GM12878 (cell line): ENCODE measurements around the gene CDC42SE2. TPM values are rescaled to one million over a fixed set of nuclear protein-coding genes. Genes with fewer than 3 reads are reported as not detected.

ENCODE experiments used
- CHD1 ChIP-seq: IDR thresholded peaks from 2 replicates; pipeline ENCODE4 v1.6.1; 2012; ENCODE audit warnings: low read depth, low read length, improper control_type of control experiment
- CREB1 ChIP-seq: IDR thresholded peaks from 2 replicates; pipeline ENCODE4 v1.6.1; 2012; ENCODE audit warnings: low read depth, mild to moderate bottlenecking, inconsistent platforms
- CREM ChIP-seq: IDR thresholded peaks from 2 replicates; pipeline ENCODE4 v1.6.1; 2014; ENCODE audit warnings: antibody characterized with exemption, low read depth
- DPF2 ChIP-seq: fragments of 450-650 bp; IDR thresholded peaks from 2 replicates; pipeline ENCODE4 v1.6.1; 2017; ENCODE audit warnings: mild to moderate bottlenecking
- GATAD2B ChIP-seq: fragments of 450-650 bp; conservative IDR thresholded peaks from 2 replicates; pipeline ENCODE4 v1.6.1; 2017; ENCODE audit warnings: low read depth, mild to moderate bottlenecking, moderate library complexity
- HDAC6 ChIP-seq: fragments of 200-600 bp; sonication (generic); IDR thresholded peaks from one replicate; pipeline ENCODE4 v1.8.0; 2017; ENCODE audit warnings: antibody characterized with exemption; ENCODE audit not compliant: unreplicated experiment
- IKZF1 ChIP-seq: fragments of 450-650 bp; conservative IDR thresholded peaks from 2 replicates; pipeline ENCODE4 v1.6.1; 2017; ENCODE audit warnings: antibody characterized with exemption, mild to moderate bottlenecking
- NBN ChIP-seq: fragments of 450-650 bp; IDR thresholded peaks from 2 replicates; pipeline ENCODE4 v1.6.1; 2016
- NFXL1 ChIP-seq: fragments of 450-650 bp; IDR thresholded peaks from 2 replicates; pipeline ENCODE4 v1.6.1; 2017; ENCODE audit warnings: antibody characterized with exemption, mild to moderate bottlenecking, borderline replicate concordance
- NRF1 ChIP-seq: conservative IDR thresholded peaks from 2 replicates; pipeline ENCODE4 v1.6.1; 2011; ENCODE audit warnings: mild to moderate bottlenecking, low read depth, low read length, improper control_type of control experiment
- RCOR1 ChIP-seq: conservative IDR thresholded peaks from 2 replicates; pipeline ENCODE4 v1.6.1; 2012; ENCODE audit warnings: low read depth, low read length, improper control_type of control experiment
- RUNX3 ChIP-seq: IDR thresholded peaks from 2 replicates; pipeline ENCODE4 v1.6.1; 2012; ENCODE audit warnings: low read length, inconsistent platforms
- SMARCA5 ChIP-seq: fragments of 450-650 bp; IDR thresholded peaks from 2 replicates; pipeline ENCODE4 v1.6.1; 2017; ENCODE audit warnings: mild to moderate bottlenecking
- SP1 ChIP-seq: IDR thresholded peaks from one replicate; pipeline ENCODE4 v1.6.1; 2011; ENCODE audit warnings: low read depth, low read length
- SREBF1 ChIP-seq: IDR thresholded peaks from 2 replicates; pipeline ENCODE4 v1.6.1; 2012; ENCODE audit warnings: mild to moderate bottlenecking, low read length
- TARDBP ChIP-seq: IDR thresholded peaks from 2 replicates; pipeline ENCODE4 v1.6.1; 2016; ENCODE audit warnings: borderline replicate concordance
- TCF12 ChIP-seq: IDR thresholded peaks from 2 replicates; pipeline ENCODE4 v1.6.1; 2011; ENCODE audit warnings: low read depth, mild to moderate bottlenecking, low read length
- ZNF24 ChIP-seq: fragments of 450-650 bp; IDR thresholded peaks from 2 replicates; pipeline ENCODE4 v1.6.1; 2017; ENCODE audit warnings: antibody characterized with exemption, mild to moderate bottlenecking
- polyA plus RNA-seq, 11 experiments: library from polyadenylated mRNA; depleted of rRNA in 4 of 11; unstranded in 6 of 11; stranded (reverse) in 5 of 11; fragments of >200 nt; fragmentation: Nextera tagmentation in 4 of 11; fragmentation: Illumina TruSeq in 1 of 11; extraction: Ambion mirVana in 4 of 11; extraction: Trizol in 1 of 11; gene quantifications; 1 replicate in 1 of 11; 2 replicates in 10 of 11; pipeline versions ENCODE4 v1.2.1 to v1.2.3, GENCODE V29; 2011 to 2016; ENCODE audit warnings: inconsistent platforms in 2 of 11, missing spikeins in 2 of 11, low read depth in 1 of 11
- total RNA-seq, 4 experiments: library from RNA; depleted of rRNA in 3 of 4; stranded (reverse); fragments of >200 nt in 3 of 4; fragmentation: Illumina TruSeq in 1 of 4; extraction: Trizol in 1 of 4; gene quantifications; 2 replicates each; pipeline versions ENCODE4 v1.2.1 to v1.2.3, GENCODE V29; 2013 to 2021
- TF ChIP-seq, protein P1 (sequence below): fragments of 450-650 bp; formaldehyde crosslinking; IDR thresholded peaks from 2 replicates; pipeline ENCODE4 v1.4.0; 2020; ENCODE audit warnings: mild to moderate bottlenecking, moderate library complexity
- TF ChIP-seq, protein P2 (sequence below): fragments of 450-650 bp; IDR thresholded peaks from 2 replicates; pipeline ENCODE4 v1.6.1; 2018; ENCODE audit warnings: mild to moderate bottlenecking, low read depth, moderate library complexity; ENCODE audit not compliant: partially characterized antibody
- TF ChIP-seq, protein P3 (sequence below): IDR thresholded peaks from 2 replicates; pipeline ENCODE4 v1.6.1; 2011; ENCODE audit warnings: low read depth, low read length, improper control_type of control experiment, borderline replicate concordance
- TF ChIP-seq, protein P4 (sequence below): fragments of 450-650 bp; IDR thresholded peaks from 2 replicates; pipeline ENCODE4 v1.6.1; 2017; ENCODE audit warnings: mild to moderate bottlenecking, moderate library complexity

Gene CDC42SE2
- total and polyA plus RNA-seq, 10 of the 15 experiments (the other 5 are each of a cell fraction or from before 2014, with no cell fraction given), result 57.0 to 148 (median 80.3) TPM

DNA sequence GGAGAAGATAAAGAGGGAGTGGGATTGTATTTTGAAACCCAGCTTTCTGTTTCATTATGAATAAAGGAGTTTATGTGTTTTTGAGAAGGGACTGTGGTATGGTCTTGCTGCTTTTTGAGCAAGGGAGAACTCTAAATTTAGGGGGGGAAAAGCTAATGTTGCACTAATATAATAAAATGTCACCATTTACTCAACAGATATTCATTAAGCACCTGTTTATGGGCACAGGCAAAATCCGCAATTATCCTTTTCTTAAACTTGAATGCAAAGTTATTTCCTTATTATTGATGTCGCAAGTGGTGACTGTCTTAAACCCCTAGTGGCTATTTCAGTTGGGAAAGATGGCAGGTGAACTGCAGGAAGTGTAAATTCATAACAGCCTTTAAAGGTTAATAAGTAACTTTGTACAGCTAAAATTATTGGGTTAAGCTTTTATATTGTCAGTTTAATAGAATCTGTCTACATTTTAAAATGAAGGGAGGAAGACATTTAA lies 1.5 kb downstream of the CDC42SE2 start (continued):
- TF ChIP-seq, protein P1, sequence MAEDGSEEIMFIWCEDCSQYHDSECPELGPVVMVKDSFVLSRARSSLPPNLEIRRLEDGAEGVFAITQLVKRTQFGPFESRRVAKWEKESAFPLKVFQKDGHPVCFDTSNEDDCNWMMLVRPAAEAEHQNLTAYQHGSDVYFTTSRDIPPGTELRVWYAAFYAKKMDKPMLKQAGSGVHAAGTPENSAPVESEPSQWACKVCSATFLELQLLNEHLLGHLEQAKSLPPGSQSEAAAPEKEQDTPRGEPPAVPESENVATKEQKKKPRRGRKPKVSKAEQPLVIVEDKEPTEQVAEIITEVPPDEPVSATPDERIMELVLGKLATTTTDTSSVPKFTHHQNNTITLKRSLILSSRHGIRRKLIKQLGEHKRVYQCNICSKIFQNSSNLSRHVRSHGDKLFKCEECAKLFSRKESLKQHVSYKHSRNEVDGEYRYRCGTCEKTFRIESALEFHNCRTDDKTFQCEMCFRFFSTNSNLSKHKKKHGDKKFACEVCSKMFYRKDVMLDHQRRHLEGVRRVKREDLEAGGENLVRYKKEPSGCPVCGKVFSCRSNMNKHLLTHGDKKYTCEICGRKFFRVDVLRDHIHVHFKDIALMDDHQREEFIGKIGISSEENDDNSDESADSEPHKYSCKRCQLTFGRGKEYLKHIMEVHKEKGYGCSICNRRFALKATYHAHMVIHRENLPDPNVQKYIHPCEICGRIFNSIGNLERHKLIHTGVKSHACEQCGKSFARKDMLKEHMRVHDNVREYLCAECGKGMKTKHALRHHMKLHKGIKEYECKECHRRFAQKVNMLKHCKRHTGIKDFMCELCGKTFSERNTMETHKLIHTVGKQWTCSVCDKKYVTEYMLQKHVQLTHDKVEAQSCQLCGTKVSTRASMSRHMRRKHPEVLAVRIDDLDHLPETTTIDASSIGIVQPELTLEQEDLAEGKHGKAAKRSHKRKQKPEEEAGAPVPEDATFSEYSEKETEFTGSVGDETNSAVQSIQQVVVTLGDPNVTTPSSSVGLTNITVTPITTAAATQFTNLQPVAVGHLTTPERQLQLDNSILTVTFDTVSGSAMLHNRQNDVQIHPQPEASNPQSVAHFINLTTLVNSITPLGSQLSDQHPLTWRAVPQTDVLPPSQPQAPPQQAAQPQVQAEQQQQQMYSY (CRISPR knock-in tag), result no peak
- no peak for TF ChIP-seq SREBF1
- no peak for TF ChIP-seq NRF1
- TF ChIP-seq DPF2, result peak; percentile 67
- no peak for TF ChIP-seq SP1
- no peak; the same call in none of the 2 replicates for TF ChIP-seq CREB1
- TF ChIP-seq HDAC6, result no peak
- no peak for TF ChIP-seq TCF12
- TF ChIP-seq ZNF24, result peak; percentile 61; the same call in 1 of the 2 replicates
- TF ChIP-seq CHD1, result no peak
- no peak; the same call in 1 of the 2 replicates for TF ChIP-seq GATAD2B
- peak; percentile 40; the same call in 1 of the 2 replicates for TF ChIP-seq NBN
- TF ChIP-seq SMARCA5, result 0 out of 2 replicates have a peak, but pooled peaks have one; percentile 22
- no peak for TF ChIP-seq RCOR1
- no peak for TF ChIP-seq NFXL1
- TF ChIP-seq RUNX3, result peak; percentile 63
- peak; percentile 72 for TF ChIP-seq IKZF1
- TF ChIP-seq, protein P2, sequence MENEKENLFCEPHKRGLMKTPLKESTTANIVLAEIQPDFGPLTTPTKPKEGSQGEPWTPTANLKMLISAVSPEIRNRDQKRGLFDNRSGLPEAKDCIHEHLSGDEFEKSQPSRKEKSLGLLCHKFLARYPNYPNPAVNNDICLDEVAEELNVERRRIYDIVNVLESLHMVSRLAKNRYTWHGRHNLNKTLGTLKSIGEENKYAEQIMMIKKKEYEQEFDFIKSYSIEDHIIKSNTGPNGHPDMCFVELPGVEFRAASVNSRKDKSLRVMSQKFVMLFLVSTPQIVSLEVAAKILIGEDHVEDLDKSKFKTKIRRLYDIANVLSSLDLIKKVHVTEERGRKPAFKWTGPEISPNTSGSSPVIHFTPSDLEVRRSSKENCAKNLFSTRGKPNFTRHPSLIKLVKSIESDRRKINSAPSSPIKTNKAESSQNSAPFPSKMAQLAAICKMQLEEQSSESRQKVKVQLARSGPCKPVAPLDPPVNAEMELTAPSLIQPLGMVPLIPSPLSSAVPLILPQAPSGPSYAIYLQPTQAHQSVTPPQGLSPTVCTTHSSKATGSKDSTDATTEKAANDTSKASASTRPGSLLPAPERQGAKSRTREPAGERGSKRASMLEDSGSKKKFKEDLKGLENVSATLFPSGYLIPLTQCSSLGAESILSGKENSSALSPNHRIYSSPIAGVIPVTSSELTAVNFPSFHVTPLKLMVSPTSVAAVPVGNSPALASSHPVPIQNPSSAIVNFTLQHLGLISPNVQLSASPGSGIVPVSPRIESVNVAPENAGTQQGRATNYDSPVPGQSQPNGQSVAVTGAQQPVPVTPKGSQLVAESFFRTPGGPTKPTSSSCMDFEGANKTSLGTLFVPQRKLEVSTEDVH, result no peak
- no peak for TF ChIP-seq TARDBP
- TF ChIP-seq CREM, result no peak
- TF ChIP-seq, protein P3, sequence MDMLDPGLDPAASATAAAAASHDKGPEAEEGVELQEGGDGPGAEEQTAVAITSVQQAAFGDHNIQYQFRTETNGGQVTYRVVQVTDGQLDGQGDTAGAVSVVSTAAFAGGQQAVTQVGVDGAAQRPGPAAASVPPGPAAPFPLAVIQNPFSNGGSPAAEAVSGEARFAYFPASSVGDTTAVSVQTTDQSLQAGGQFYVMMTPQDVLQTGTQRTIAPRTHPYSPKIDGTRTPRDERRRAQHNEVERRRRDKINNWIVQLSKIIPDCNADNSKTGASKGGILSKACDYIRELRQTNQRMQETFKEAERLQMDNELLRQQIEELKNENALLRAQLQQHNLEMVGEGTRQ, result no peak
- TF ChIP-seq, protein P4, sequence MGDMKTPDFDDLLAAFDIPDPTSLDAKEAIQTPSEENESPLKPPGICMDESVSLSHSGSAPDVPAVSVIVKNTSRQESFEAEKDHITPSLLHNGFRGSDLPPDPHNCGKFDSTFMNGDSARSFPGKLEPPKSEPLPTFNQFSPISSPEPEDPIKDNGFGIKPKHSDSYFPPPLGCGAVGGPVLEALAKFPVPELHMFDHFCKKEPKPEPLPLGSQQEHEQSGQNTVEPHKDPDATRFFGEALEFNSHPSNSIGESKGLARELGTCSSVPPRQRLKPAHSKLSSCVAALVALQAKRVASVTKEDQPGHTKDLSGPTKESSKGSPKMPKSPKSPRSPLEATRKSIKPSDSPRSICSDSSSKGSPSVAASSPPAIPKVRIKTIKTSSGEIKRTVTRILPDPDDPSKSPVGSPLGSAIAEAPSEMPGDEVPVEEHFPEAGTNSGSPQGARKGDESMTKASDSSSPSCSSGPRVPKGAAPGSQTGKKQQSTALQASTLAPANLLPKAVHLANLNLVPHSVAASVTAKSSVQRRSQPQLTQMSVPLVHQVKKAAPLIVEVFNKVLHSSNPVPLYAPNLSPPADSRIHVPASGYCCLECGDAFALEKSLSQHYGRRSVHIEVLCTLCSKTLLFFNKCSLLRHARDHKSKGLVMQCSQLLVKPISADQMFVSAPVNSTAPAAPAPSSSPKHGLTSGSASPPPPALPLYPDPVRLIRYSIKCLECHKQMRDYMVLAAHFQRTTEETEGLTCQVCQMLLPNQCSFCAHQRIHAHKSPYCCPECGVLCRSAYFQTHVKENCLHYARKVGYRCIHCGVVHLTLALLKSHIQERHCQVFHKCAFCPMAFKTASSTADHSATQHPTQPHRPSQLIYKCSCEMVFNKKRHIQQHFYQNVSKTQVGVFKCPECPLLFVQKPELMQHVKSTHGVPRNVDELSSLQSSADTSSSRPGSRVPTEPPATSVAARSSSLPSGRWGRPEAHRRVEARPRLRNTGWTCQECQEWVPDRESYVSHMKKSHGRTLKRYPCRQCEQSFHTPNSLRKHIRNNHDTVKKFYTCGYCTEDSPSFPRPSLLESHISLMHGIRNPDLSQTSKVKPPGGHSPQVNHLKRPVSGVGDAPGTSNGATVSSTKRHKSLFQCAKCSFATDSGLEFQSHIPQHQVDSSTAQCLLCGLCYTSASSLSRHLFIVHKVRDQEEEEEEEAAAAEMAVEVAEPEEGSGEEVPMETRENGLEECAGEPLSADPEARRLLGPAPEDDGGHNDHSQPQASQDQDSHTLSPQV, result no peak
